Measurements from ENCODE around the gene HHAT. TPM values are rescaled to one million over a fixed set of nuclear protein-coding genes. Genes with fewer than 3 reads are reported as not detected.
"Not testable (repeated sequence)": the region's sequence is repeated elsewhere in the genome, so short reads cannot be mapped to it uniquely, and the experiment has no call there.

Gene HHAT
- total RNA-seq, 2 donors from 2014 or later = 7.5 to 9.2 TPM

- Mint-ChIP-seq H3K27ac (no peak overlapping the region), H3K4me3 (no peak overlapping the region), H3K36me3 (ENCODE audit: low read depth) (peaks cover 5% of the 10 kb centered on the region), H3K27me3 (no peaks in the 10 kb centered on the region), H3K4me1 (peaks cover 6% of the 10 kb centered on the region)
- no peak for ATAC-seq
- no peaks in the 10 kb centered on the region for H3K9me3 ChIP-seq (ENCODE audit: control insufficient read depth, low read length, poor library complexity, severe bottlenecking)
- DNase-seq = no peak
These were observed 23.9 kb downstream of the HHAT start for GRCh38 chr1:210352575-210352974.

DNA sequence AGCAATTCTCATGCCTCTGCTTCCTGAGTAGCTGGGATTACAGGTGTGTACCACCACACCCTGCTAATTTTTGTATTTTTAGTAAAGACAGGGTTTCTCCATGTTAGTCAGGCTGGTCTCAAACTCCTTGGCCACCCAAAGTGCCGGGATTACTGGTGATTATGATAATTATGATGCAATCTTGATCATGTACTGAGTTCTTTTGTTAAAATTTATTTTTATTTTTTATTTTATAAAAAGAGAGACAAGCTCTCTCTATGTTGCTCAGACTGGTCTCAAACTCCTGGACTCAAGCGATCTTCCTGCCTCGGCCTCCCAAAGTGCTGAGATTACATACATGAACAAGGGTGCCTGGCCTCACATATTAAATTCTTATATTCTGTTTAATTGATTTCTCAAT, 25.6 kb downstream of the HHAT start:
- DNase-seq; H3K9me3 ChIP-seq (ENCODE audit: control insufficient read depth, low read length, poor library complexity, severe bottlenecking); H3K27ac Mint-ChIP-seq; ATAC-seq; H3K4me1 Mint-ChIP-seq; H3K27me3 Mint-ChIP-seq; H3K4me3 Mint-ChIP-seq; H3K36me3 Mint-ChIP-seq (ENCODE audit: low read depth): not testable (repeated sequence)

GRCh38 chr1:210358626-210359025, 29.9 kb downstream of the HHAT start:
- H3K9me3 ChIP-seq (ENCODE audit: control insufficient read depth, low read length, poor library complexity, severe bottlenecking) = no peaks in the 10 kb centered on the region
- Mint-ChIP-seq H3K4me3 (no peak overlapping the region), H3K4me1 (peaks cover 8% of the 10 kb centered on the region), H3K27ac (no peak overlapping the region), H3K36me3 (ENCODE audit: low read depth) (peaks cover 2% of the 10 kb centered on the region), H3K27me3 (no peaks in the 10 kb centered on the region)
- ATAC-seq (no peak), DNase-seq (no peak)

DNA sequence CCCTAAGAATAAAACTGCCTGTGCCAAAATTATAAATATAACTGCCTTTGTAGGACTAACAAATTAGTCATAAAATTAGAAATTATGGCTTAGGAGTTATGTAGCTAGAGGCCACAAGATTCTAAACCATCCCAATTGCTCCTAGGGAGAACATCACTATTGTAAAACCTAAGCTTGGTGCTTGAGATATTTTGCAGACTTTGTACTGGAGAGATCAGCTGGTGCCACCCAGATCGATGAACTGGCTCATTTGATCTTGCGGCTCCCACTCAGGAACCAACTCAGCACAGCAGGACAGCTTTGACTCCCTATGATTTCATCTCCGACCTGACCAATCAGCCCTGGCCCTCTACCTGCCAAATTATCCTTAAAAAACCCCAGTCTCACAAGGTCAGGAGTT, 30.6 kb downstream of the HHAT start:
- no peaks in the 10 kb centered on the region for H3K36me3 Mint-ChIP-seq (ENCODE audit: low read depth)
- ATAC-seq (no peak), DNase-seq (no peak)
- H3K27ac Mint-ChIP-seq = no peak overlapping the region
- no peaks in the 10 kb centered on the region for H3K27me3 Mint-ChIP-seq
- peaks cover 6% of the 10 kb centered on the region for H3K4me1 Mint-ChIP-seq
- H3K4me3 Mint-ChIP-seq = no peak overlapping the region
- H3K9me3 ChIP-seq (ENCODE audit: control insufficient read depth, low read length, poor library complexity, severe bottlenecking) = no peaks in the 10 kb centered on the region

- H3K4me1 Mint-ChIP-seq = peaks cover 6% of the 10 kb centered on the region
- H3K4me3 Mint-ChIP-seq = no peak overlapping the region
- H3K27me3 Mint-ChIP-seq = no peaks in the 10 kb centered on the region
- H3K9me3 ChIP-seq (ENCODE audit: control insufficient read depth, low read length, poor library complexity, severe bottlenecking) = no peaks in the 10 kb centered on the region
- no peaks in the 10 kb centered on the region for H3K36me3 Mint-ChIP-seq (ENCODE audit: low read depth)
- H3K27ac Mint-ChIP-seq = no peak overlapping the region
- no peak for DNase-seq
- ATAC-seq = peak; percentile 73
These were observed 32.3 kb downstream of the HHAT start for GRCh38 chr1:210360852-210361477.

DNA sequence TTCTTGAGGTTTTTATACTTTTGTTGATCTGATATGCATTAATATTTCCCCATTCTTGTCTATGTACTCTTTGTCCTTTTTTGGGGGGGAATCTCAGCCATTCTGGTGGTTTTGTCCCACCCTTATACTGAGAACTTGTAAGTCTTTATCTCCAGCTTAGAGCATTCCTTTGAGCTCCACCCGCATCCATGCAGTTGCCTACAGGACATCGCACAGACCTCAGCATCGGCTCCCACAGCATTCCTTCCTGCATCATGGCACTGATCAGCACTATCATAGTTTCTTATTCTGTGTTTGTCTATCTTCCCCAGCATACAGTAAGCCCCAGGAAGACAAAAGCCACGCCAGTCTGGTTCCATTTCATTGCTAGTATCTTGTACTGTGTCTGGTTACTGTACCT, 33.0 kb downstream of the HHAT start:
- no peaks in the 10 kb centered on the region for H3K9me3 ChIP-seq (ENCODE audit: control insufficient read depth, low read length, poor library complexity, severe bottlenecking)
- peaks cover 6% of the 10 kb centered on the region for H3K4me1 Mint-ChIP-seq
- H3K4me3 Mint-ChIP-seq = no peak overlapping the region
- H3K36me3 Mint-ChIP-seq (ENCODE audit: low read depth) = peaks cover under 1% of the 10 kb centered on the region
- ATAC-seq (no peak), DNase-seq (no peak)
- H3K27me3 Mint-ChIP-seq = no peaks in the 10 kb centered on the region
- no peak overlapping the region for H3K27ac Mint-ChIP-seq

GRCh38 chr1:210362526-210362925, 33.8 kb downstream of the HHAT start:
- H3K27me3 Mint-ChIP-seq = no peaks in the 10 kb centered on the region
- DNase-seq = no peak
- H3K4me3 Mint-ChIP-seq = no peak overlapping the region
- peaks cover 7% of the 10 kb centered on the region for H3K36me3 Mint-ChIP-seq (ENCODE audit: low read depth)
- no peaks in the 10 kb centered on the region for H3K9me3 ChIP-seq (ENCODE audit: control insufficient read depth, low read length, poor library complexity, severe bottlenecking)
- peaks cover 6% of the 10 kb centered on the region for H3K4me1 Mint-ChIP-seq
- ATAC-seq = no peak
- no peak overlapping the region for H3K27ac Mint-ChIP-seq

- no peak for ATAC-seq
- Mint-ChIP-seq H3K27me3 (no peaks in the 10 kb centered on the region), H3K4me1 (peaks cover 6% of the 10 kb centered on the region), H3K36me3 (ENCODE audit: low read depth) (peaks cover 7% of the 10 kb centered on the region), H3K4me3 (no peak overlapping the region), H3K27ac (no peak overlapping the region)
- H3K9me3 ChIP-seq (ENCODE audit: control insufficient read depth, low read length, poor library complexity, severe bottlenecking) = no peaks in the 10 kb centered on the region
- no peak for DNase-seq
These were observed 34.4 kb downstream of the HHAT start for GRCh38 chr1:210363119-210363518.

DNA sequence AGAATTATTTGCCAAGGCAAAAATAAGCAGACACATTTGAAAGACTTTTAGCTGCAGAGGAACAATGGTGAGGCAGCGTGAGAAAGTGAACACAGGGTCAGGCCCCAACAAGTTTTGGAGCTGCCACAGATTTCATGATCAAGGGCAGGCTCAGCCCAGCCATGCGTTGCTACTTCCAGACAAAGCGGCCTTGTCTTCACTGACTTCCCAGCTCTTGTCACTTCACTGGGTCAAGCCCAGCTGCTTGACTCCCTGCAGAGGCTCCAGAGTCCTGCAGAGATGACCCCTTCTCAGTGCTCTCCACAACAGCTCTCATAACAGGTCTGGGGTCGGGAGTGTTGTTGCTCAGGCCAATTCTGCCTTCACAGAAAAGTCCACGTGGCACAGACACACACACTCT, 35.8 kb downstream of the HHAT start:
- H3K9me3 ChIP-seq (ENCODE audit: control insufficient read depth, low read length, poor library complexity, severe bottlenecking) = no peaks in the 10 kb centered on the region
- H3K4me3 Mint-ChIP-seq = no peak overlapping the region
- H3K27ac Mint-ChIP-seq = no peak overlapping the region
- peaks cover 8% of the 10 kb centered on the region for H3K4me1 Mint-ChIP-seq
- DNase-seq = no peak
- peaks cover 9% of the 10 kb centered on the region for H3K36me3 Mint-ChIP-seq (ENCODE audit: low read depth)
- no peaks in the 10 kb centered on the region for H3K27me3 Mint-ChIP-seq
- no peak for ATAC-seq

DNA sequence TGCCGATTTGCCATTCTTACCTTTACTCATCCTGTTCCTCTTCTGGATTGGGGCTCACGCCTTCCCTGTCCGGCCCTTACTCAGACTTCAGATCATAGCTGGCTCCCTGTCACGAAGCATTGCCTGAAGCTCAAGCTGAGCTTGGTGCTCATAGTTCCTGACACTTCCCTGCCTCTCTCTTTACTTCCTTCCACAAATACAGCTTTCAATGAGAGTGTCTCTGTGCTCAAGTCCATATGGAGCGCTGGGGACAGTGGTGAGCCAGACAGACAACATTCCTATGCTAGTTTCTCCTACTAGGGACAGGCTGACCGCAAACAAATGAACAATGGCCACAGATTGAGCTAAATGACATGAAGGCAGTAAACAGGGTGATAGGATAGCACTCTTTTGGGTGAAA, 38.1 kb downstream of the HHAT start:
- H3K4me3 Mint-ChIP-seq = no peak overlapping the region
- no peaks in the 10 kb centered on the region for H3K9me3 ChIP-seq (ENCODE audit: control insufficient read depth, low read length, poor library complexity, severe bottlenecking)
- peaks cover 13% of the 10 kb centered on the region for H3K36me3 Mint-ChIP-seq (ENCODE audit: low read depth)
- H3K27ac Mint-ChIP-seq = peak overlapping the region; percentile 77
- ATAC-seq = no peak
- DNase-seq = no peak
- H3K27me3 Mint-ChIP-seq = no peaks in the 10 kb centered on the region
- H3K4me1 Mint-ChIP-seq = peaks cover 7% of the 10 kb centered on the region

- Mint-ChIP-seq H3K4me3 (no peak overlapping the region), H3K4me1 (peaks cover 7% of the 10 kb centered on the region), H3K27me3 (no peaks in the 10 kb centered on the region), H3K36me3 (ENCODE audit: low read depth) (peaks cover 13% of the 10 kb centered on the region), H3K27ac (peak overlapping the region; percentile 77)
- no peaks in the 10 kb centered on the region for H3K9me3 ChIP-seq (ENCODE audit: control insufficient read depth, low read length, poor library complexity, severe bottlenecking)
- ATAC-seq (no peak), DNase-seq (no peak)
These were observed 38.9 kb downstream of the HHAT start for GRCh38 chr1:210367566-210367965.

DNA sequence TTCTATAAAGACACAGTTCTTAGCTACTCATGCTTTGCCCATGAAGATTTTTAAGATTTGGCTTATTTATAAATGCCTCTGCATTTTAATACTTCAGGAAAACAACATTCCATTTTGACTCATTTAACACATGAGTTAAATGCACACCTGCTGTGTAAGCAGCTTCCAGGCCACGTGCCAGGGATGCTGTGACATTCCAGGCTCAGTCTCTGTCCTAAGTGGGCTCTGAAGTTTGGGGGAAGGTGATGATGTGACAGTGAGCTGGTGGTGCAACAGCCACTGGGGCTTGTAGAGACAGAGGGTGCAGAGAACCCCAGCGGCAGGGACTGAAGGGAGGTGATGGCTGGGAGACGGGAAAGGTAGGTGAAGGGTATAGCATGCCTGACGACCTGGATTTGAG, 40.7 kb downstream of the HHAT start:
- H3K27ac Mint-ChIP-seq = no peak overlapping the region
- H3K4me3 Mint-ChIP-seq = peak overlapping the region; percentile 61
- peaks cover 16% of the 10 kb centered on the region for H3K4me1 Mint-ChIP-seq

DNA sequence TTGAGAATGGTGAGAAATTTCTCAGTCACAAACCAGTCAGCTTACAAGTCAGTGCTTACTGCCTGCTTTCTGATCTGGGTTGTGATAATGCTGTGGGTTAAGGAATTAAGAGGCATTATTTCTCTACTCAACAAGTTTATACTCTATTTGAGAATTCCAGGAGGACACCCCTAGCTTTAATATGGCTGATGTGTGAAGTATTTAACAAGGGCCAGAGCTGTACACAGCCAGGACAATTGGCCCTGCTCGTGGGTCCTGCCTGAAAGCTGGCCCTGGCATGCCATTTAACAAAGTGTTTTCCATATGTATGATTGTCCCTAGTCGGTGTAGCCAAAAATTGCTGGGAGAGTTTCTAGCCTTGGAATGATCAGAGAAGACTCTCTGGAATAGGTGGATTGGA, 43.2 kb downstream of the HHAT start:
- ATAC-seq (no peak), DNase-seq (no peak)
- H3K4me3 Mint-ChIP-seq = no peak overlapping the region
- H3K9me3 ChIP-seq (ENCODE audit: control insufficient read depth, low read length, poor library complexity, severe bottlenecking) = no peaks in the 10 kb centered on the region
- peak overlapping the region; percentile 94 for H3K27ac Mint-ChIP-seq
- peaks cover 9% of the 10 kb centered on the region for H3K36me3 Mint-ChIP-seq (ENCODE audit: low read depth)
- H3K4me1 Mint-ChIP-seq = peaks cover 21% of the 10 kb centered on the region
- no peaks in the 10 kb centered on the region for H3K27me3 Mint-ChIP-seq

More for the DNA sequence above, 40.7 kb downstream of the HHAT start:
- no peaks in the 10 kb centered on the region for H3K9me3 ChIP-seq (ENCODE audit: control insufficient read depth, low read length, poor library complexity, severe bottlenecking)
- peaks cover 13% of the 10 kb centered on the region for H3K36me3 Mint-ChIP-seq (ENCODE audit: low read depth)
- no peak for ATAC-seq
- no peak for DNase-seq
- no peaks in the 10 kb centered on the region for H3K27me3 Mint-ChIP-seq

DNA sequence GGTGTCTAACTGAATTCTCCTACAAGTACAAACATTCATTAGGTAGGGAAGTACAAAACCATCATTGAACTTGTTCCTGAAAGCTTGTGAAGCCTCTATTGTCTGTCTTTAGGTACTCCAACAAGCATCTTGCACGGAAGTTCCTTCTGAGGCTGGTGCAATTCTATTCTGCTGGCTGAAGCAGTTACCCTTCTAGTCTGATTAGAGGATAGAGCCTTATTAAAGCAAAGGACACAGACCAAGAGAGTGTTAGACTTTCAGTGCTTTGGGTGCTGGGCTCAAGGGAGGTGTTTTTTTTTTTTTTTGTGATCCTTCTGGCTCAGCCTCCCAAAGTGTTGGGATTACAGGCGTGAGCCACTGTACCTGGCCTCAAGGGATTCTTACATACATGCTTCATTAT, 43.8 kb downstream of the HHAT start:
- H3K27ac Mint-ChIP-seq = peak overlapping the region; percentile 94
- H3K27me3 Mint-ChIP-seq = no peaks in the 10 kb centered on the region
- no peak overlapping the region for H3K4me3 Mint-ChIP-seq
- no peak for DNase-seq
- ATAC-seq = no peak
- no peaks in the 10 kb centered on the region for H3K9me3 ChIP-seq (ENCODE audit: control insufficient read depth, low read length, poor library complexity, severe bottlenecking)
- peaks cover 21% of the 10 kb centered on the region for H3K4me1 Mint-ChIP-seq
- peaks cover 6% of the 10 kb centered on the region for H3K36me3 Mint-ChIP-seq (ENCODE audit: low read depth)
